ENCODE data around the gene MAP3K8.

Gene MAP3K8

GRCh38 chr10:30436671-30437030 is 2.7 kb downstream of the MAP3K8 start:
- H3K4me1 ChIP-seq (ENCODE audit: insufficient read depth, low read length) = peaks cover 32% of the 10 kb centered on the region
- H3K27ac ChIP-seq (ENCODE audit: low read depth, low read length) = peak overlapping the region; percentile 87
- peak overlapping the region; percentile 26 for H3K9ac ChIP-seq (ENCODE audit: low read length)
- no peaks in the 10 kb centered on the region for H3K27me3 ChIP-seq (ENCODE audit: control insufficient read depth in 1 of 2, insufficient read depth in 2 of 2, low read length in 2 of 2)
- H3K9me3 ChIP-seq (ENCODE audit: low read length) = no peaks in the 10 kb centered on the region
- peaks cover 9% of the 10 kb centered on the region for H3K36me3 ChIP-seq (ENCODE audit: insufficient read depth, low read length)
- H3K4me3 ChIP-seq (ENCODE audit: low read depth in 1 of 2, low read length in 2 of 2) = peak overlapping the region; percentile 33 to 57

GRCh38 chr10:30437031-30437841 is 3.3 kb downstream of the MAP3K8 start:
- peaks cover 15% of the 10 kb centered on the region for H3K36me3 ChIP-seq (ENCODE audit: insufficient read depth, low read length)
- peak overlapping the region; percentile 87 for H3K27ac ChIP-seq (ENCODE audit: low read depth, low read length)
- H3K27me3 ChIP-seq (ENCODE audit: control insufficient read depth in 1 of 2, insufficient read depth in 2 of 2, low read length in 2 of 2) = no peaks in the 10 kb centered on the region
- peak overlapping the region; percentile 26 for H3K9ac ChIP-seq (ENCODE audit: low read length)
- no peaks in the 10 kb centered on the region for H3K9me3 ChIP-seq (ENCODE audit: low read length)
- peaks cover 38% of the 10 kb centered on the region for H3K4me1 ChIP-seq (ENCODE audit: insufficient read depth, low read length)
- H3K4me3 ChIP-seq (ENCODE audit: low read depth in 1 of 2, low read length in 2 of 2) = peak overlapping the region; percentile 33 to 57

- Histone ChIP-seq H3K9ac (ENCODE audit: low read length) (peak overlapping the region; percentile 26), H3K36me3 (ENCODE audit: insufficient read depth, low read length) (peaks cover 18% of the 10 kb centered on the region), H3K9me3 (ENCODE audit: low read length) (no peaks in the 10 kb centered on the region), H3K4me1 (ENCODE audit: insufficient read depth, low read length) (peaks cover 40% of the 10 kb centered on the region), H3K27me3 (ENCODE audit: control insufficient read depth in 1 of 2, insufficient read depth in 2 of 2, low read length in 2 of 2) (no peaks in the 10 kb centered on the region), H3K27ac (ENCODE audit: low read depth, low read length) (peak overlapping the region; percentile 87), H3K4me3 (ENCODE audit: low read depth in 1 of 2, low read length in 2 of 2) (peak overlapping the region; percentile 33 to 57)
Measured at GRCh38 chr10:30438021-30438850, 4.3 kb downstream of the MAP3K8 start.

GRCh38 chr10:30439931-30440330 is 5.9 kb downstream of the MAP3K8 start:
- no peak overlapping the region for H3K4me3 ChIP-seq (ENCODE audit: low read depth in 1 of 2, low read length in 2 of 2)
- H3K4me1 ChIP-seq (ENCODE audit: insufficient read depth, low read length) = peaks cover 44% of the 10 kb centered on the region
- no peaks in the 10 kb centered on the region for H3K27me3 ChIP-seq (ENCODE audit: control insufficient read depth in 1 of 2, insufficient read depth in 2 of 2, low read length in 2 of 2)
- no peaks in the 10 kb centered on the region for H3K9me3 ChIP-seq (ENCODE audit: low read length)
- H3K36me3 ChIP-seq (ENCODE audit: insufficient read depth, low read length) = peaks cover 18% of the 10 kb centered on the region
- no peak overlapping the region for H3K27ac ChIP-seq (ENCODE audit: low read depth, low read length)
- H3K9ac ChIP-seq (ENCODE audit: low read length) = no peak overlapping the region

- H3K9ac ChIP-seq (ENCODE audit: low read length) = no peak overlapping the region
- no peak overlapping the region for H3K4me3 ChIP-seq (ENCODE audit: low read depth in 1 of 2, low read length in 2 of 2)
- H3K27me3 ChIP-seq (ENCODE audit: control insufficient read depth in 1 of 2, insufficient read depth in 2 of 2, low read length in 2 of 2) = no peaks in the 10 kb centered on the region
- no peaks in the 10 kb centered on the region for H3K9me3 ChIP-seq (ENCODE audit: low read length)
- peaks cover 21% of the 10 kb centered on the region for H3K36me3 ChIP-seq (ENCODE audit: insufficient read depth, low read length)
- H3K4me1 ChIP-seq (ENCODE audit: insufficient read depth, low read length) = peaks cover 40% of the 10 kb centered on the region
- H3K27ac ChIP-seq (ENCODE audit: low read depth, low read length) = no peak overlapping the region
Measured at GRCh38 chr10:30442019-30442606, 8.1 kb downstream of the MAP3K8 start.

GRCh38 chr10:30443049-30443448 is 9.1 kb downstream of the MAP3K8 start:
- peaks cover 28% of the 10 kb centered on the region for H3K36me3 ChIP-seq (ENCODE audit: insufficient read depth, low read length)
- no peaks in the 10 kb centered on the region for H3K9me3 ChIP-seq (ENCODE audit: low read length)
- peak overlapping the region; percentile 9 for H3K27ac ChIP-seq (ENCODE audit: low read depth, low read length)
- H3K27me3 ChIP-seq (ENCODE audit: control insufficient read depth in 1 of 2, insufficient read depth in 2 of 2, low read length in 2 of 2) = no peaks in the 10 kb centered on the region
- H3K9ac ChIP-seq (ENCODE audit: low read length) = no peak overlapping the region
- H3K4me3 ChIP-seq (ENCODE audit: low read depth in 1 of 2, low read length in 2 of 2) = no peak overlapping the region
- peaks cover 32% of the 10 kb centered on the region for H3K4me1 ChIP-seq (ENCODE audit: insufficient read depth, low read length)

- H3K9me3 ChIP-seq (ENCODE audit: low read length) = no peaks in the 10 kb centered on the region
- H3K4me3 ChIP-seq (ENCODE audit: low read depth in 1 of 2, low read length in 2 of 2) = no peak overlapping the region
- no peaks in the 10 kb centered on the region for H3K27me3 ChIP-seq (ENCODE audit: control insufficient read depth in 1 of 2, insufficient read depth in 2 of 2, low read length in 2 of 2)
- H3K36me3 ChIP-seq (ENCODE audit: insufficient read depth, low read length) = peaks cover 42% of the 10 kb centered on the region
- no peak overlapping the region for H3K9ac ChIP-seq (ENCODE audit: low read length)
- H3K27ac ChIP-seq (ENCODE audit: low read depth, low read length) = no peak overlapping the region
- H3K4me1 ChIP-seq (ENCODE audit: insufficient read depth, low read length) = peaks cover 22% of the 10 kb centered on the region
Measured at GRCh38 chr10:30445711-30446110, 11.7 kb downstream of the MAP3K8 start.

- no peaks in the 10 kb centered on the region for H3K9me3 ChIP-seq (ENCODE audit: low read length)
- no peak overlapping the region for H3K4me3 ChIP-seq (ENCODE audit: low read depth in 1 of 2, low read length in 2 of 2)
- no peak overlapping the region for H3K9ac ChIP-seq (ENCODE audit: low read length)
- no peaks in the 10 kb centered on the region for H3K27me3 ChIP-seq (ENCODE audit: control insufficient read depth in 1 of 2, insufficient read depth in 2 of 2, low read length in 2 of 2)
- peaks cover 14% of the 10 kb centered on the region for H3K4me1 ChIP-seq (ENCODE audit: insufficient read depth, low read length)
- H3K36me3 ChIP-seq (ENCODE audit: insufficient read depth, low read length) = peaks cover 35% of the 10 kb centered on the region
- H3K27ac ChIP-seq (ENCODE audit: low read depth, low read length) = no peak overlapping the region
Measured at GRCh38 chr10:30447125-30447799, 13.3 kb downstream of the MAP3K8 start.

GRCh38 chr10:30448092-30448491 is 14.1 kb downstream of the MAP3K8 start:
- H3K27me3 ChIP-seq (ENCODE audit: control insufficient read depth in 1 of 2, insufficient read depth in 2 of 2, low read length in 2 of 2) = no peaks in the 10 kb centered on the region
- H3K36me3 ChIP-seq (ENCODE audit: insufficient read depth, low read length) = peaks cover 32% of the 10 kb centered on the region
- peaks cover 13% of the 10 kb centered on the region for H3K4me1 ChIP-seq (ENCODE audit: insufficient read depth, low read length)
- no peak overlapping the region for H3K9ac ChIP-seq (ENCODE audit: low read length)
- H3K4me3 ChIP-seq (ENCODE audit: low read depth in 1 of 2, low read length in 2 of 2) = no peak overlapping the region
- no peaks in the 10 kb centered on the region for H3K9me3 ChIP-seq (ENCODE audit: low read length)
- H3K27ac ChIP-seq (ENCODE audit: low read depth, low read length) = no peak overlapping the region

- Histone ChIP-seq H3K4me1 (ENCODE audit: insufficient read depth, low read length) (peaks cover 15% of the 10 kb centered on the region), H3K27ac (ENCODE audit: low read depth, low read length) (peak overlapping the region; percentile 34), H3K4me3 (ENCODE audit: low read depth in 1 of 2, low read length in 2 of 2) (no peak overlapping the region), H3K9ac (ENCODE audit: low read length) (no peak overlapping the region), H3K9me3 (ENCODE audit: low read length) (no peaks in the 10 kb centered on the region), H3K36me3 (ENCODE audit: insufficient read depth, low read length) (peaks cover 36% of the 10 kb centered on the region), H3K27me3 (ENCODE audit: control insufficient read depth in 1 of 2, insufficient read depth in 2 of 2, low read length in 2 of 2) (no peaks in the 10 kb centered on the region)
Measured at GRCh38 chr10:30453764-30454527, 20.0 kb downstream of the MAP3K8 start.
